GM12878 (cell line): ENCODE results near the gene CTNNA3. TPM values are rescaled to one million over a fixed set of nuclear protein-coding genes. Genes with fewer than 3 reads are reported as not detected.

Source experiments
- ATAC-seq: fragments of 200-7000 bp; cut with Tn5 transposase; 3 replicates; pipeline ENCODE4 v1.9.1; 2020; ENCODE audit warnings: mild to moderate bottlenecking, moderate library complexity
- BruUV-seq: library from RNA; stranded (reverse); fragments of 400-500 nt; replicated peaks from 2 replicates; lab custom pipeline; 2021; lab: Mats Ljungman, UMichigan
- CTCF ChIA-PET: fragments of 300-600 bp; sonication (Branson Sonifier 250); formaldehyde crosslinking; extraction: SDS; loops from one replicate; lab custom pipeline; 2021; ENCODE audit warnings: inconsistent platforms; lab: Yijun Ruan, JAX
- POLR2A ChIA-PET: fragments of 350-600 bp; formaldehyde crosslinking; extraction: SDS; loops from one replicate; lab custom pipeline; 2021; ENCODE audit warnings: inconsistent platforms; lab: Charles Lee
- RAD21 ChIA-PET: fragments of 300-600 bp; sonication (Branson Sonifier 250); formaldehyde crosslinking; loops from one replicate; lab custom pipeline; 2023; ENCODE audit warnings: antibody characterized with exemption; ENCODE audit not compliant: unreplicated experiment; lab: Charles Lee
- SMC1A ChIA-PET: fragments of 300-600 bp; sonication (Branson Sonifier 250); formaldehyde crosslinking; loops from one replicate; lab custom pipeline; 2023; ENCODE audit not compliant: unreplicated experiment, uncharacterized antibody; lab: Charles Lee
- DNase-seq: peaks from one replicate; pipeline ENCODE4 v3.0.0-alpha.2; 2011; ENCODE audit warnings: low read depth, low spot score
- FAIRE-seq: peaks from 3 replicates; lab custom pipeline; 2011; peaks lifted over from hg19 to GRCh38; lab: Jason Lieb, UNC
- H2AFZ ChIP-seq: 2 replicates; pipeline ENCODE4 v1.6.0; 2011; ENCODE audit warnings: low read depth, low read length, control low read depth; ENCODE audit not compliant: control insufficient read depth
- H3K27ac ChIP-seq: 2 replicates; pipeline ENCODE4 v1.5.1; 2011; ENCODE audit warnings: control low read depth; ENCODE audit not compliant: control insufficient read depth, insufficient read depth
- H3K27me3 ChIP-seq, 2 experiments: replicated peaks in 1 of 2; 2 replicates each; pipeline versions ENCODE4 v1.6.0 to v1.6.1; 2011; ENCODE audit warnings: low read length in 1 of 2; ENCODE audit not compliant: control insufficient read depth in 2 of 2, insufficient read depth in 2 of 2
- H3K36me3 ChIP-seq, 2 experiments: 2 replicates each; pipeline ENCODE4 v1.5.1; 2011; ENCODE audit warnings: low read length in 1 of 2; ENCODE audit not compliant: control insufficient read depth in 2 of 2, insufficient read depth in 2 of 2
- H3K4me1 ChIP-seq: 2 replicates; pipeline ENCODE4 v1.6.1; 2011; ENCODE audit warnings: mild to moderate bottlenecking, low read length, moderate library complexity, mixed read lengths; ENCODE audit not compliant: control insufficient read depth, insufficient read depth
- H3K4me2 ChIP-seq: 2 replicates; pipeline ENCODE4 v1.6.0; 2011; ENCODE audit warnings: control low read depth; ENCODE audit not compliant: control insufficient read depth, insufficient read depth
- H3K4me3 ChIP-seq: fragments of 200-600 bp; sonication (generic); 2 replicates; pipeline ENCODE4 v1.5.1; 2016
- H3K79me2 ChIP-seq: 2 replicates; pipeline ENCODE4 v1.6.0; 2011; ENCODE audit warnings: low read length; ENCODE audit not compliant: control insufficient read depth, insufficient read depth
- H3K9ac ChIP-seq: 2 replicates; pipeline ENCODE4 v1.8.0; 2011; ENCODE audit warnings: low read length, control low read depth, mixed read lengths; ENCODE audit not compliant: control insufficient read depth, insufficient read depth
- H3K9me3 ChIP-seq: replicated peaks from 3 replicates; pipeline ENCODE4 v1.5.1; 2011; ENCODE audit warnings: mild to moderate bottlenecking, low read length; ENCODE audit not compliant: control insufficient read depth, insufficient read depth
- H4K20me1 ChIP-seq: 2 replicates; pipeline ENCODE4 v1.6.0; 2011; ENCODE audit not compliant: control insufficient read depth, insufficient read depth
- ATF3 ChIP-seq: IDR thresholded peaks from 2 replicates; pipeline ENCODE4 v1.6.1; 2011; ENCODE audit warnings: low read depth, mild to moderate bottlenecking, low read length, moderate library complexity, borderline replicate concordance; ENCODE audit errors: extremely low read depth
- ATF7 ChIP-seq: fragments of 450-650 bp; IDR thresholded peaks from 2 replicates; pipeline ENCODE4 v1.6.1; 2016; ENCODE audit warnings: low read depth, mild to moderate bottlenecking
- BCL3 ChIP-seq: IDR thresholded peaks from 2 replicates; pipeline ENCODE4 v1.6.1; 2011; ENCODE audit warnings: borderline replicate concordance, low read depth, mild to moderate bottlenecking, moderate library complexity, low read length; ENCODE audit not compliant: insufficient read depth, poor library complexity, severe bottlenecking
- BHLHE40 ChIP-seq, 2 experiments: fragments of 450-650 bp in 1 of 2; IDR thresholded peaks; 2 replicates each; pipeline ENCODE4 v1.6.1; 2011 to 2017; ENCODE audit warnings: low read depth in 2 of 2, borderline replicate concordance in 1 of 2, improper control_type of control experiment in 1 of 2, low read length in 1 of 2, mild to moderate bottlenecking in 1 of 2
- FOXK2 ChIP-seq: fragments of 450-650 bp; IDR thresholded peaks from 2 replicates; pipeline ENCODE4 v1.6.1; 2017; ENCODE audit warnings: mild to moderate bottlenecking, moderate library complexity
- GATAD2B ChIP-seq: fragments of 450-650 bp; conservative IDR thresholded peaks from 2 replicates; pipeline ENCODE4 v1.6.1; 2017; ENCODE audit warnings: low read depth, mild to moderate bottlenecking, moderate library complexity
- KLF5 ChIP-seq: fragments of 450-650 bp; IDR thresholded peaks from 2 replicates; pipeline ENCODE4 v1.6.1; 2014; ENCODE audit warnings: mild to moderate bottlenecking; ENCODE audit not compliant: partially characterized antibody
- MLLT1 ChIP-seq: fragments of 450-650 bp; IDR thresholded peaks from 2 replicates; pipeline ENCODE4 v1.6.1; 2016; ENCODE audit warnings: mild to moderate bottlenecking
- NFIC ChIP-seq: IDR thresholded peaks from 2 replicates; pipeline ENCODE4 v1.6.1; 2012; ENCODE audit warnings: low read depth, mild to moderate bottlenecking, inconsistent platforms, low read length, moderate library complexity
- NKRF ChIP-seq: fragments of 450-650 bp; conservative IDR thresholded peaks from 2 replicates; pipeline ENCODE4 v1.6.1; 2017; ENCODE audit warnings: mild to moderate bottlenecking, moderate library complexity
- NR2C1 ChIP-seq: fragments of 450-650 bp; IDR thresholded peaks from 2 replicates; pipeline ENCODE4 v1.6.1; 2017; ENCODE audit warnings: antibody characterized with exemption, mild to moderate bottlenecking, moderate library complexity
- RUNX3 ChIP-seq: IDR thresholded peaks from 2 replicates; pipeline ENCODE4 v1.6.1; 2012; ENCODE audit warnings: low read length, inconsistent platforms
- SRF ChIP-seq, 2 experiments: IDR thresholded peaks; 2 replicates each; pipeline ENCODE4 v1.6.1; 2011; ENCODE audit warnings: low read depth in 2 of 2, low read length in 2 of 2, mild to moderate bottlenecking in 1 of 2, moderate library complexity in 1 of 2
- TARDBP ChIP-seq: IDR thresholded peaks from 2 replicates; pipeline ENCODE4 v1.6.1; 2016; ENCODE audit warnings: borderline replicate concordance
- YY1 ChIP-seq: IDR thresholded peaks from 2 replicates; pipeline ENCODE4 v1.6.1; 2011; ENCODE audit warnings: low read depth, mild to moderate bottlenecking, low read length
- ZSCAN29 ChIP-seq: fragments of 450-650 bp; IDR thresholded peaks from 2 replicates; pipeline ENCODE4 v1.6.1; 2017; ENCODE audit warnings: mild to moderate bottlenecking, moderate library complexity
- WGBS: methylation state at CpG from one replicate; pipeline ENCODE4 v1.1.6; 2016; ENCODE audit warnings: low lambda C conversion rate; ENCODE audit not compliant: insufficient replicate concordance, insufficient coverage; ENCODE audit errors: missing lambda C conversion rate; 5-methylcytosine and 5-hydroxymethylcytosine counted together
- in situ Hi-C: fragments of 300-500 bp; cut with MboI; formaldehyde crosslinking; loops from 9 replicates; pipeline ENCODE4 v1.14.3; 2018; ENCODE audit warnings: mixed read lengths
- intact Hi-C: fragments of 100-400 bp; cut with micrococcal nuclease; formaldehyde crosslinking; loops from one replicate; pipeline ENCODE4 v1.14.2; 2022; ENCODE audit not compliant: unreplicated experiment
- polyA plus RNA-seq, 11 experiments: library from polyadenylated mRNA; depleted of rRNA in 4 of 11; unstranded in 6 of 11; stranded (reverse) in 5 of 11; fragments of >200 nt; fragmentation: Nextera tagmentation in 4 of 11; fragmentation: Illumina TruSeq in 1 of 11; extraction: Ambion mirVana in 4 of 11; extraction: Trizol in 1 of 11; gene quantifications; 1 replicate in 1 of 11; 2 replicates in 10 of 11; pipeline versions ENCODE4 v1.2.1 to v1.2.3, GENCODE V29; 2011 to 2016; ENCODE audit warnings: inconsistent platforms in 2 of 11, missing spikeins in 2 of 11, low read depth in 1 of 11
- total RNA-seq, 4 experiments: library from RNA; depleted of rRNA in 3 of 4; stranded (reverse); fragments of >200 nt in 3 of 4; fragmentation: Illumina TruSeq in 1 of 4; extraction: Trizol in 1 of 4; gene quantifications; 2 replicates each; pipeline versions ENCODE4 v1.2.1 to v1.2.3, GENCODE V29; 2013 to 2021

The CTNNA3 gene
- total and polyA plus RNA-seq, 10 of the 15 experiments (the other 5 are each of a cell fraction or from before 2014, with no cell fraction given), result under 0.01 to 4.5 (median 0.22) TPM; not detected in 2

GRCh38 chr10:67487906-67488619, 207.9 kb downstream of the CTNNA3 start (continued):
- TF ChIP-seq NR2C1, result no peak
- no peak for TF ChIP-seq BHLHE40 (IDR thresholded peaks at IDR 0.05; ENCODE audit: borderline replicate concordance in 1 of 2, low read depth in 2 of 2, low read length in 1 of 2)
- no peak for TF ChIP-seq ZSCAN29
- no peak for TF ChIP-seq RUNX3
- TF ChIP-seq, all 136 proteins: peak for 0

- in situ Hi-C loops, result no loop called here
- no peak for FAIRE-seq
- ChIA-PET SMC1A (interaction anchor here (0.7 to 1.6 kb wide), 9 partner anchors 9 to 293 kb away, joined by 3 to 5 read pairs (median 3); no protein-coding TSS in a partner anchor), RAD21 (interaction anchor here (0.7 to 1.6 kb wide), 7 partner anchors 9 to 293 kb away, joined by 3 to 5 read pairs (median 4); no protein-coding TSS in a partner anchor), CTCF (interaction anchor here (1.2 to 1.8 kb wide), 4 partner anchors 18 to 181 kb away, joined by 3 to 7 read pairs (median 4); no protein-coding TSS in a partner anchor), POLR2A (interaction anchor here (0.6 kb wide), 1 partner anchor 210 kb away, joined by 3 read pairs; no protein-coding TSS in a partner anchor)
- Histone ChIP-seq H3K4me1 (no peaks in the 10 kb centered on the region), H4K20me1 (no peaks in the 10 kb centered on the region), H3K9ac (no peak overlapping the region), H3K9me3 (no peaks in the 10 kb centered on the region), H3K4me3 (no peak overlapping the region), H3K27ac (no peak overlapping the region), H3K27me3 (no peaks in the 10 kb centered on the region), H2AFZ (no peak overlapping the region), H3K4me2 (no peak overlapping the region), H3K36me3 (no peaks in the 10 kb centered on the region), H3K79me2 (no peaks in the 10 kb centered on the region)
- 8% methylated on average over 3 of the region's 3 CpGs for WGBS
- BruUV-seq, result no TSS peak
- no peak for DNase-seq
- intact Hi-C loops, result no loop called here
- ATAC-seq, result peak; percentile 58
- no peak for TF ChIP-seq ATF7
- TF ChIP-seq KLF5, result no peak
- no peak for TF ChIP-seq FOXK2
- peak; percentile 13 for TF ChIP-seq BCL3
- TF ChIP-seq SRF (IDR thresholded peaks at IDR 0.05; ENCODE audit: low read depth in 2 of 2, low read length in 2 of 2), result no peak
- no peak for TF ChIP-seq MLLT1
- TF ChIP-seq NKRF, result no peak
- peak; percentile 23; the same call in 1 of the 2 replicates for TF ChIP-seq NFIC
- no peak for TF ChIP-seq TARDBP
- no peak for TF ChIP-seq YY1
- no peak for TF ChIP-seq GATAD2B
- no peak for TF ChIP-seq ATF3
Observed at GRCh38 chr10:67487199-67487598, 208.8 kb downstream of the CTNNA3 start.
